ENCODE measurements around the gene NDFIP2. TPM values are rescaled to one million over a fixed set of nuclear protein-coding genes. Genes with fewer than 3 reads are reported as not detected.

The NDFIP2 gene
- total and polyA plus RNA-seq, 4 donors: 6.4 to 14.7 (median 13.7) TPM

- WGBS, 2 donors: 73 to 90% methylated on average over 1 of the region's 1 CpG
Measured at GRCh38 chr13:79496188-79496587, 15.2 kb downstream of the NDFIP2 start.

GRCh38 chr13:79497064-79497463 lies 16.1 kb downstream of the NDFIP2 start:
- intact Hi-C loops (cut with DNase I): no loop called here
- no peak for ATAC-seq (ENCODE audit: low FRiP score)

More at GRCh38 chr13:79496188-79496587, 15.2 kb downstream of the NDFIP2 start:
- peaks cover 0 to 1% of the 10 kb centered on the region in 2 donors for H3K4me1 ChIP-seq (ENCODE audit: control insufficient read depth in 1 of 2, insufficient read depth in 2 of 2, low read length in 2 of 2)
- no peak overlapping the region for H3K27ac ChIP-seq (ENCODE audit: low read depth in 1 of 2, low read length in 2 of 2)
- H3K36me3 ChIP-seq (ENCODE audit: control insufficient read depth in 1 of 2, insufficient read depth in 2 of 2, low read length in 1 of 2): no peaks in the 10 kb centered on the region
- no peak overlapping the region for H3K4me3 ChIP-seq (ENCODE audit: low read length in 2 of 2)
- H3K9me3 ChIP-seq (ENCODE audit: control insufficient read depth, low read length): no peaks in the 10 kb centered on the region
- ATAC-seq (ENCODE audit: low FRiP score) (no peak), DNase-seq (no peak)
- H3K27me3 ChIP-seq (ENCODE audit: control insufficient read depth in 1 of 2, insufficient read depth in 2 of 2, low read length in 1 of 2): no peaks in the 10 kb centered on the region
- intact Hi-C loops (cut with DNase I): no loop called here

GRCh38 chr13:79497852-79498251 lies 16.9 kb downstream of the NDFIP2 start:
- 95 to 100% methylated on average over 1 of the region's 1 CpG for WGBS, 2 donors
- Histone ChIP-seq H3K9me3 (ENCODE audit: control insufficient read depth, low read length) (no peaks in the 10 kb centered on the region), H3K27me3 (ENCODE audit: control insufficient read depth in 1 of 2, insufficient read depth in 2 of 2, low read length in 1 of 2) (no peaks in the 10 kb centered on the region), H3K36me3 (ENCODE audit: control insufficient read depth in 1 of 2, insufficient read depth in 2 of 2, low read length in 1 of 2) (no peaks in the 10 kb centered on the region), H3K27ac (ENCODE audit: low read depth in 1 of 2, low read length in 2 of 2) (no peak overlapping the region), H3K4me1 (ENCODE audit: control insufficient read depth in 1 of 2, insufficient read depth in 2 of 2, low read length in 2 of 2) (no peaks in the 10 kb centered on the region), H3K4me3 (ENCODE audit: low read length in 2 of 2) (no peak overlapping the region)
- intact Hi-C loops (cut with DNase I): no loop called here
- ATAC-seq (ENCODE audit: low FRiP score) (no peak), DNase-seq (no peak)

More at GRCh38 chr13:79497064-79497463, 16.1 kb downstream of the NDFIP2 start:
- DNase-seq: no peak
- 87 to 96% methylated on average over 1 of the region's 1 CpG for WGBS, 2 donors
- H3K27ac ChIP-seq (ENCODE audit: low read depth in 1 of 2, low read length in 2 of 2): no peak overlapping the region
- no peaks in the 10 kb centered on the region for H3K9me3 ChIP-seq (ENCODE audit: control insufficient read depth, low read length)
- no peaks in the 10 kb centered on the region for H3K27me3 ChIP-seq (ENCODE audit: control insufficient read depth in 1 of 2, insufficient read depth in 2 of 2, low read length in 1 of 2)
- H3K36me3 ChIP-seq (ENCODE audit: control insufficient read depth in 1 of 2, insufficient read depth in 2 of 2, low read length in 1 of 2): no peaks in the 10 kb centered on the region
- no peak overlapping the region for H3K4me3 ChIP-seq (ENCODE audit: low read length in 2 of 2)
- peaks cover 0 to 1% of the 10 kb centered on the region in 2 donors for H3K4me1 ChIP-seq (ENCODE audit: control insufficient read depth in 1 of 2, insufficient read depth in 2 of 2, low read length in 2 of 2)

- Histone ChIP-seq H3K27ac (ENCODE audit: low read depth in 1 of 2, low read length in 2 of 2) (no peak overlapping the region), H3K36me3 (ENCODE audit: control insufficient read depth in 1 of 2, insufficient read depth in 2 of 2, low read length in 1 of 2) (no peaks in the 10 kb centered on the region), H3K4me3 (ENCODE audit: low read length in 2 of 2) (no peak overlapping the region), H3K4me1 (ENCODE audit: control insufficient read depth in 1 of 2, insufficient read depth in 2 of 2, low read length in 2 of 2) (peaks cover 0 to 3% of the 10 kb centered on the region in 2 donors), H3K9me3 (ENCODE audit: control insufficient read depth, low read length) (no peaks in the 10 kb centered on the region), H3K27me3 (ENCODE audit: control insufficient read depth in 1 of 2, insufficient read depth in 2 of 2, low read length in 1 of 2) (no peaks in the 10 kb centered on the region)
- intact Hi-C loops (cut with DNase I): no loop called here
- WGBS, 2 donors: 94 to 95% methylated on average over 4 of the region's 4 CpGs
- ATAC-seq (ENCODE audit: low FRiP score) (no peak), DNase-seq (no peak)
Measured at GRCh38 chr13:79500829-79501228, 19.9 kb downstream of the NDFIP2 start.

DNA sequence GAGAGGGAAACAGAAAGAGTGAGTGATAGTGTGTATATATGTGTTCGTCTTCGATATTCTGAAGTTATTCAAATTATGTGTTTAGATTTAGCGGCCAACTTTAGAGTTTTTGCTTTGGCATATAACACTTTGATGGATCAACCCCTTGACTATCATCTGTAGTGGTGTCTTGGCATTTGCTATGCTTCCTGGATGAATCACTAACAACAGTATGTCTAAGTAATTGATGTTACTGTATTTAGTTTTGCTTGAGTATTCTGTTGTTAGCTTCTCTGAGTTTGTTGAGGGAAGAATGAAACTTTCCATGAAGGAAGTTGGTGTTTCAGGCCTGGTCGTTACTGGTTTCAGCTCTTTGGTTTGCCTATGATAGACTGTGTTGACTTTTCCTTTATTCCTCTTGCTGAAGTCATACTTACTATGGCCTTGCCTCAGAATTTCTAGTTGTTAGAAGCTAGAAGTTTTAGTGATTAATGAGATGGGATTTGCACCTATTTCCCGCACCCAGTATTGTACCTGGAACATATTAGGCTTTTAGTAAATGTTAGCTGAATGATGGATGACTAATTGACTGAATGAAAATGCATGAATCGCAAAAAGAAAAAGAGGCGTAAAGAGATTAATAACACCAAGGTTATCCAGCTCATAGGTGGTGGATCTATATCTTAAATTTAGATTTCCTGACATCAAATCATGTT lies 20.7 kb downstream of the NDFIP2 start:
- ATAC-seq (ENCODE audit: low FRiP score): no peak

DNA sequence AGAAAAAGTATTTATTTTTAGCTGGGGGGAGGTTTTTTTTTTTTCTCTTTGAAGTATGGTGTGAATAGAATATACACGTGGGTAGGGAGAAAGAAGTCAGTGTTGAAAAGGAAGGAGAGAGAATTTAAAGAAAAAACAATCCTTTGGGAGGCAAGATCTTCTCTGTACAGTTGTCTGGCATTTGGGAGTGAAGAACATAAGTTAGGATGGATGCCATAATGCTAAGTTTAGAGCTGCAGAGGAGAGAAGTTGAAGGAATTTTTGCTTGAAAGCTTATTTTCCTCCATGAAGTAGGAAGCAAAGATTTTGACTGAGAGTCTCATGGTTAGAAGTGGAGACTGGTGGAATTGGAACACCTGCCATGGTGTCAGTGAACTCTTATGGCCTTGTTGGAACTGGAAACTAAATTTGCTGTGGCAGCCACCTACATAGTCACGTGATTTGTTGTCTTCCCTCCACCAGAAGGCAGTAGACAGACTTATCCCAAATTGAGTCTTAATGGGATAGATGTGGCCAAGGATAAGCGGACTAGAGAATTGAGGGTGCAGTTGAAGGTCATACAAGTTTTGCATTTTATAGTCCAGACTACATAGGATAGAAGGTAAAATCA lies 22.0 kb downstream of the NDFIP2 start:
- no peak for ATAC-seq (ENCODE audit: low FRiP score)
- WGBS, 2 donors: 67 to 77% methylated on average over 3 of the region's 3 CpGs

More for the DNA sequence above, 20.7 kb downstream of the NDFIP2 start:
- no peak overlapping the region for H3K27ac ChIP-seq (ENCODE audit: low read depth in 1 of 2, low read length in 2 of 2)
- peaks cover 0 to 3% of the 10 kb centered on the region in 2 donors for H3K4me1 ChIP-seq (ENCODE audit: control insufficient read depth in 1 of 2, insufficient read depth in 2 of 2, low read length in 2 of 2)
- no peaks in the 10 kb centered on the region for H3K9me3 ChIP-seq (ENCODE audit: control insufficient read depth, low read length)
- intact Hi-C loops (cut with DNase I): no loop called here
- H3K27me3 ChIP-seq (ENCODE audit: control insufficient read depth in 1 of 2, insufficient read depth in 2 of 2, low read length in 1 of 2): no peaks in the 10 kb centered on the region
- WGBS, 2 donors: 94 to 97% methylated on average over 7 of the region's 7 CpGs
- no peak overlapping the region for H3K4me3 ChIP-seq (ENCODE audit: low read length in 2 of 2)
- no peak for DNase-seq
- H3K36me3 ChIP-seq (ENCODE audit: control insufficient read depth in 1 of 2, insufficient read depth in 2 of 2, low read length in 1 of 2): no peaks in the 10 kb centered on the region

GRCh38 chr13:79503473-79504017 lies 22.6 kb downstream of the NDFIP2 start:
- no peaks in the 10 kb centered on the region for H3K27me3 ChIP-seq (ENCODE audit: control insufficient read depth in 1 of 2, insufficient read depth in 2 of 2, low read length in 1 of 2)
- no peaks in the 10 kb centered on the region for H3K36me3 ChIP-seq (ENCODE audit: control insufficient read depth in 1 of 2, insufficient read depth in 2 of 2, low read length in 1 of 2)
- H3K27ac ChIP-seq (ENCODE audit: low read depth in 1 of 2, low read length in 2 of 2): no peak overlapping the region
- no peak for ATAC-seq (ENCODE audit: low FRiP score)
- no peaks in the 10 kb centered on the region for H3K9me3 ChIP-seq (ENCODE audit: control insufficient read depth, low read length)
- intact Hi-C loops (cut with DNase I): no loop called here
- peaks cover 0 to 3% of the 10 kb centered on the region in 2 donors for H3K4me1 ChIP-seq (ENCODE audit: control insufficient read depth in 1 of 2, insufficient read depth in 2 of 2, low read length in 2 of 2)
- no peak overlapping the region for H3K4me3 ChIP-seq (ENCODE audit: low read length in 2 of 2)
- no peak for DNase-seq

More for the DNA sequence above, 22.0 kb downstream of the NDFIP2 start:
- no peak for DNase-seq
- Histone ChIP-seq H3K27me3 (ENCODE audit: control insufficient read depth in 1 of 2, insufficient read depth in 2 of 2, low read length in 1 of 2) (no peaks in the 10 kb centered on the region), H3K4me3 (ENCODE audit: low read length in 2 of 2) (no peak overlapping the region), H3K4me1 (ENCODE audit: control insufficient read depth in 1 of 2, insufficient read depth in 2 of 2, low read length in 2 of 2) (peaks cover 0 to 3% of the 10 kb centered on the region in 2 donors), H3K36me3 (ENCODE audit: control insufficient read depth in 1 of 2, insufficient read depth in 2 of 2, low read length in 1 of 2) (no peaks in the 10 kb centered on the region), H3K27ac (ENCODE audit: low read depth in 1 of 2, low read length in 2 of 2) (no peak overlapping the region), H3K9me3 (ENCODE audit: control insufficient read depth, low read length) (no peaks in the 10 kb centered on the region)
- intact Hi-C loops (cut with DNase I): no loop called here

DNA sequence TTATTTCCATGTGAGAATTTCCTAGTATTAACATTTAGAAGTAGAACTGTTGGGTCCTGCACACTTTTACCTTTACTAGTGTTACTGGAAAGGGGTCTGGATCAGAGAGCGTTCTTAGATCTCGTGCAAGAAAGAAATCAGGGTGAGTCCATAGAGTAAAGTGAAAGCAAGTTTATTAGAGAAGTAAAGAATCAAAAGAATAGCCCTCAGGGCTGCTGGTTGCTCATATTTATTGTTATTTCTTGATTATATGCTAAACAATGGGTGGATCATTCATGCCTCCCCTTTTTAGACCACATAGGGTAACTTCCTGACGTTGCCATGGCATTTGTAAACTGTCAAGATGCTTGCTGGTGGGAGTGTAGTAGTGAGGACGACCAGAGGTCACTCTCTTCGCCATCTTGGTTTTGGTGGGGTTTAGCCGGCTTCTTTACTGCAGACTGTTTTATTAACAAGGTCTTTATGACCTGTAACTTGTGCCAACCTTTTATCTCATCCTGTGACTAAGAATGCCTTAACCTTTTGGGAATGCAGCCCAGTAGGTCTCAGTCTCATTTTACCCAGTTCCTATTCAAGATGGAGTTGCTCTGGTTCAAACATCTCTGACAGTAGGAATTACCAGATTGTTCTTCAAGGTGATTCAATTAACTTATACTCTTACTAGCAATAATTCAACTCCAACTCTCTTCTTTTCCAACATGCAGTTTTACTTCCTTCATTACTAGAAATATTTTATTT lies 27.4 kb downstream of the NDFIP2 start:
- H3K4me1 ChIP-seq (ENCODE audit: control insufficient read depth in 1 of 2, insufficient read depth in 2 of 2, low read length in 2 of 2): peaks cover 0 to 3% of the 10 kb centered on the region in 2 donors
- no peak overlapping the region for H3K4me3 ChIP-seq (ENCODE audit: low read length in 2 of 2)
- DNase-seq (no peak), ATAC-seq (ENCODE audit: low FRiP score) (no peak)
- intact Hi-C loops (cut with DNase I): no loop called here
- no peaks in the 10 kb centered on the region for H3K9me3 ChIP-seq (ENCODE audit: control insufficient read depth, low read length)
- H3K27ac ChIP-seq (ENCODE audit: low read depth in 1 of 2, low read length in 2 of 2): no peak overlapping the region
- no peaks in the 10 kb centered on the region for H3K36me3 ChIP-seq (ENCODE audit: control insufficient read depth in 1 of 2, insufficient read depth in 2 of 2, low read length in 1 of 2)
- no peaks in the 10 kb centered on the region for H3K27me3 ChIP-seq (ENCODE audit: control insufficient read depth in 1 of 2, insufficient read depth in 2 of 2, low read length in 1 of 2)
- 93 to 96% methylated on average over 6 of the region's 6 CpGs for WGBS, 2 donors

Measured in aorta (tissue), 5 donors.